GM23338 (cell line): Measurements from ENCODE around the gene AFAP1. TPM values are rescaled to one million over a fixed set of nuclear protein-coding genes. Genes with fewer than 3 reads are reported as not detected.

Experiments
- ATAC-seq: fragments of 200-7000 bp; cut with Tn5 transposase; 3 replicates; pipeline ENCODE4 v1.9.1; 2020
- DNase-seq: peaks from one replicate; pipeline ENCODE4 v3.0.0-alpha.2; 2015; ENCODE audit warnings: low spot score
- H2AFZ ChIP-seq: fragments of 200-600 bp; sonication (generic); 2 replicates; pipeline ENCODE4 v1.8.0; 2016; ENCODE audit warnings: antibody characterized with exemption, mild to moderate bottlenecking, moderate library complexity
- H3F3A ChIP-seq: fragments of 200-600 bp; sonication (generic); replicated peaks from 2 replicates; pipeline ENCODE4 v1.8.0; 2017; ENCODE audit warnings: antibody characterized with exemption, mixed run types, low read depth
- H3K27ac ChIP-seq: fragments of 200-600 bp; sonication (generic); 2 replicates; pipeline ENCODE4 v1.6.1; 2016; ENCODE audit warnings: low read depth
- H3K27me3 ChIP-seq: fragments of 200-600 bp; sonication (generic); 2 replicates; pipeline ENCODE4 v1.8.0; 2016; ENCODE audit warnings: mild to moderate bottlenecking, mixed run types, moderate library complexity; ENCODE audit not compliant: insufficient read depth
- H3K36me3 ChIP-seq: fragments of 200-600 bp; sonication (generic); 2 replicates; pipeline ENCODE4 v1.8.0; 2016; ENCODE audit warnings: mild to moderate bottlenecking; ENCODE audit not compliant: insufficient read depth
- H3K4me1 ChIP-seq: fragments of 200-600 bp; sonication (generic); 2 replicates; pipeline ENCODE4 v1.8.0; 2016; ENCODE audit warnings: mild to moderate bottlenecking, moderate library complexity; ENCODE audit not compliant: insufficient read depth
- H3K4me2 ChIP-seq: fragments of 200-600 bp; sonication (generic); 2 replicates; pipeline ENCODE4 v1.7.1; 2017; ENCODE audit warnings: mixed run types
- H3K4me3 ChIP-seq: fragments of 200-600 bp; sonication (generic); 2 replicates; pipeline ENCODE4 v1.6.1; 2016; ENCODE audit warnings: mixed run types
- H3K79me2 ChIP-seq: fragments of 200-600 bp; sonication (generic); replicated peaks from 2 replicates; pipeline ENCODE4 v1.8.0; 2017; ENCODE audit warnings: mild to moderate bottlenecking; ENCODE audit not compliant: insufficient read depth
- H3K9me2 ChIP-seq: fragments of 200-600 bp; sonication (generic); 2 replicates; pipeline ENCODE4 v1.8.0; 2017; ENCODE audit not compliant: insufficient read depth
- H4K20me1 ChIP-seq: fragments of 200-600 bp; sonication (generic); replicated peaks from 2 replicates; pipeline ENCODE4 v1.8.0; 2017; ENCODE audit warnings: mild to moderate bottlenecking; ENCODE audit not compliant: insufficient read depth
- H3K27ac Mint-ChIP-seq: 2 replicates; pipeline ENCODE4 v1.8.0; 2020; ENCODE audit warnings: inconsistent platforms, mild to moderate bottlenecking, moderate library complexity, mixed read lengths
- H3K27me3 Mint-ChIP-seq: 3 replicates; pipeline ENCODE4 v1.8.0; 2022; ENCODE audit warnings: low read depth, mild to moderate bottlenecking, moderate library complexity, mixed read lengths, inconsistent platforms; ENCODE audit not compliant: insufficient read depth, poor library complexity
- H3K36me3 Mint-ChIP-seq: 3 replicates; pipeline ENCODE4 v1.8.0; 2021; ENCODE audit warnings: low read depth, mild to moderate bottlenecking, inconsistent platforms, moderate library complexity, mixed read lengths
- H3K4me1 Mint-ChIP-seq: 3 replicates; pipeline ENCODE4 v1.8.0; 2020; ENCODE audit warnings: mild to moderate bottlenecking, inconsistent platforms, mixed read lengths
- H3K4me3 Mint-ChIP-seq: 3 replicates; pipeline ENCODE4 v1.8.0; 2021; ENCODE audit warnings: moderate library complexity, mild to moderate bottlenecking, inconsistent platforms, mixed read lengths
- H3K9me3 Mint-ChIP-seq: 3 replicates; pipeline ENCODE4 v1.8.0; 2020; ENCODE audit warnings: moderate library complexity, mild to moderate bottlenecking, inconsistent platforms, mixed read lengths
- CREB1 ChIP-seq: fragments of 250-450 bp; sonication (Bioruptor Pico); IDR thresholded peaks from 2 replicates; pipeline ENCODE4 v1.5.0; 2020; ENCODE audit warnings: low read depth, mild to moderate bottlenecking, moderate library complexity
- EZH2 ChIP-seq: fragments of 200-600 bp; sonication (generic); IDR thresholded peaks from one replicate; pipeline ENCODE4 v1.8.0; 2017; ENCODE audit warnings: antibody characterized with exemption, mild to moderate bottlenecking, low read depth; ENCODE audit not compliant: unreplicated experiment
- EZH2phosphoT487 ChIP-seq: fragments of 200-600 bp; sonication (generic); IDR thresholded peaks from one replicate; pipeline ENCODE4 v1.8.1; 2018; ENCODE audit warnings: antibody characterized with exemption; ENCODE audit not compliant: unreplicated experiment
- JUNB ChIP-seq: IDR thresholded peaks from one replicate; pipeline ENCODE4 v1.6.1; 2016; ENCODE audit warnings: antibody characterized with exemption; ENCODE audit not compliant: unreplicated experiment
- NANOG ChIP-seq: IDR thresholded peaks from 2 replicates; pipeline ENCODE4 v1.6.1; 2016; ENCODE audit warnings: antibody characterized with exemption, borderline replicate concordance
- POLR2AphosphoS5 ChIP-seq: IDR thresholded peaks from 2 replicates; pipeline ENCODE4 v1.6.1; 2016; ENCODE audit warnings: antibody characterized with exemption, low read depth
- STAT1 ChIP-seq: IDR thresholded peaks from one replicate; pipeline ENCODE4 v1.6.1; 2016; ENCODE audit warnings: antibody characterized with exemption; ENCODE audit not compliant: unreplicated experiment
- ZNF114 ChIP-seq: fragments of 250-450 bp; sonication (Bioruptor Pico); IDR thresholded peaks from 2 replicates; pipeline ENCODE4 v1.5.0; 2020; ENCODE audit warnings: mild to moderate bottlenecking, moderate library complexity
- ZNF331 ChIP-seq: fragments of 250-450 bp; sonication (Bioruptor Pico); IDR thresholded peaks from 2 replicates; pipeline ENCODE4 v1.5.0; 2020; ENCODE audit warnings: low read depth, mild to moderate bottlenecking, moderate library complexity
- polyA plus RNA-seq: library from polyadenylated mRNA; unstranded; fragments of >200 nt; fragmentation: Nextera tagmentation; extraction: Ambion mirVana; gene quantifications from 2 replicates; pipeline ENCODE4 v1.2.1, GENCODE V29; 2016
- total RNA-seq: library from RNA; depleted of rRNA; stranded (reverse); fragments of >200 nt; shearing (Covaris generic); gene quantifications from 2 replicates; pipeline ENCODE4 v1.2.3, GENCODE V29; 2014
- TF ChIP-seq, protein P1 (sequence below): IDR thresholded peaks from 2 replicates; pipeline ENCODE4 v1.6.1; 2016; ENCODE audit warnings: antibody characterized with exemption
- TF ChIP-seq, protein P2 (sequence below), 2 experiments: fragments of 200-600 bp in 1 of 2; sonication (generic) in 1 of 2; conservative IDR thresholded peaks; 2 replicates each; pipeline versions ENCODE4 v1.5.1 to v1.6.1; 2016 to 2017; ENCODE audit warnings: antibody characterized with exemption in 2 of 2, low read depth in 2 of 2, mild to moderate bottlenecking in 2 of 2, moderate library complexity in 1 of 2
- TF ChIP-seq, protein P3 (sequence below): IDR thresholded peaks from one replicate; pipeline ENCODE4 v1.6.1; 2018; ENCODE audit warnings: antibody characterized with exemption; ENCODE audit not compliant: unreplicated experiment

The AFAP1 gene
- total and polyA plus RNA-seq, 2 experiments from 2014 or later, result 6.5 to 21.5 TPM

DNA sequence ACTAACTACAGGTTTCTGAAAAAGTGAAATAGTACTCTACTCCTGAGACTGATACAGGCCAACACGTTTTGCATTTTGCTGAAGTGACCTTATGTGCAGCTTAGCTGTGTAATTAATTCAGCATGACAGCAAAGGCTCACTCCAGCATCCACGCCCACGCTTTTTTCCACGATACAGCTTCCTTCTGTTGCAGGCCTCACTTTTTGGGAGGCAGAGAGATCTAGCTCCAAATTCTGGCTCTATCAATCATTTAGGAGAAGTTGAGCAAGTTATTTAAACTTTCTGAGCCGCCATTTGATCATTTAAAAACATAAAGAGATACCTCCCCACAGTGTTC, 160.3 kb downstream of the AFAP1 start:
- ATAC-seq, result no peak
- Mint-ChIP-seq H3K9me3 (no peaks in the 10 kb centered on the region), H3K4me1 (peaks cover 13% of the 10 kb centered on the region)

DNA sequence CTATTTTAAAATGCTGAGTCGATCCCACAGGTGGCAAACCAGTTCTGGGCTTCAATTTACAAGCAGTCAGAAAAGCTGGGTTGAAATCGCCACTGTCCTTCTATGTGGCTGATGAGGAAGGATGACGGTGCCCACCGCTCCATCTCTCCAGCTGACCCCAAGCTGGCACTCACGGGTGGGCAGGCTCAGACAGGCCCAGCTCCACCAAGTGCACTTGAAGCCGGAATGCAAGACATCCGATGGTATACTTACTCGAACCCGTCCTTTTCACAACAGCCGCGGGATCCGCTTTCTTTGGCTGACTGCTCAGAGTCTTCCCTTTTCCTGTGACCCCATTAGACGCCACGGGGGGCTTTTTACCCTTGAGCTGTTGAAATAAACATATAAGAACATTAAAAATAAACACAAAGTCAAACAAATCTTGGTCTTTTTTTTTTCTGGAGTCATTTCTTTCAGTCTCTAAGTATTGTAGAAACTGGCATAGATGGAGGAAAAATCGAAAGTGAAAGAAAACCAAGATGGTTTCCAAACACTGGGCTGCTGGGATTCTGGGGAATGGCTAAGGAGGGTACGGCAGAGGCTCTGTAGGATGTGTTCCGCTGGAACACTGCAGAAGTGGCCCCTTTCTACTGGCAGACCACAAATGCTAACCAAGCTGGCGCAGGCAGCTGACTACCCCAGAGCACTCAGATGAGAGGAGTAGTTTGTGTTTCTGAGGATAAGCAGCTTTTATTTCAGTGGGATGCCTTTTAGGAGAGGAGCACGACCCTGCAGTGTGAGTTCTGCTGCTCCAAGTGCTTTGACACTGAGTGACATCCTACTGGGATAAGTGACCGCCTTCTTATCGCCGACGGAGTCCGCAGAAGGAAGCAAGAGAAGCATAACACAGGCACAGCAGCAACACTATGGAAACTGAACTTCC, 160.9 kb downstream of the AFAP1 start:
- no peak overlapping the region for H3K4me3 ChIP-seq
- H3K27ac Mint-ChIP-seq, result no peak overlapping the region
- H3K9me2 ChIP-seq, result no peaks in the 10 kb centered on the region
- H3K36me3 ChIP-seq, result peaks cover 7% of the 10 kb centered on the region
- ATAC-seq, result no peak
- peaks cover 6% of the 10 kb centered on the region; the same call in 1 of the 2 replicates for H3K4me1 ChIP-seq
- peaks cover 13% of the 10 kb centered on the region for H3K4me1 Mint-ChIP-seq
- H3K27me3 ChIP-seq, result no peaks in the 10 kb centered on the region
- H3K9me3 Mint-ChIP-seq, result no peaks in the 10 kb centered on the region
- no peak overlapping the region for H2AFZ ChIP-seq
- H3K4me3 Mint-ChIP-seq, result no peak overlapping the region
- H3K79me2 ChIP-seq, result no peaks in the 10 kb centered on the region
- no peak overlapping the region for H3K27ac ChIP-seq
- no peak overlapping the region for H3K4me2 ChIP-seq
- no peak for DNase-seq
- H3K27me3 Mint-ChIP-seq, result peaks cover 8% of the 10 kb centered on the region
- H3F3A ChIP-seq, result no peaks in the 10 kb centered on the region
- H4K20me1 ChIP-seq, result no peaks in the 10 kb centered on the region; the same call in 1 of the 2 replicates
- H3K36me3 Mint-ChIP-seq, result peaks cover 18% of the 10 kb centered on the region
- TF ChIP-seq EZH2 (no peak), ZNF331 (CRISPR knock-in tag) (no peak), NANOG (no peak), JUNB (no peak), EZH2phosphoT487 (no peak), ZNF114 (no peak), CREB1 (CRISPR knock-in tag) (no peak)
- TF ChIP-seq, protein P1, sequence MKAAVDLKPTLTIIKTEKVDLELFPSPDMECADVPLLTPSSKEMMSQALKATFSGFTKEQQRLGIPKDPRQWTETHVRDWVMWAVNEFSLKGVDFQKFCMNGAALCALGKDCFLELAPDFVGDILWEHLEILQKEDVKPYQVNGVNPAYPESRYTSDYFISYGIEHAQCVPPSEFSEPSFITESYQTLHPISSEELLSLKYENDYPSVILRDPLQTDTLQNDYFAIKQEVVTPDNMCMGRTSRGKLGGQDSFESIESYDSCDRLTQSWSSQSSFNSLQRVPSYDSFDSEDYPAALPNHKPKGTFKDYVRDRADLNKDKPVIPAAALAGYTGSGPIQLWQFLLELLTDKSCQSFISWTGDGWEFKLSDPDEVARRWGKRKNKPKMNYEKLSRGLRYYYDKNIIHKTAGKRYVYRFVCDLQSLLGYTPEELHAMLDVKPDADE, result no peak
- TF ChIP-seq, protein P2, sequence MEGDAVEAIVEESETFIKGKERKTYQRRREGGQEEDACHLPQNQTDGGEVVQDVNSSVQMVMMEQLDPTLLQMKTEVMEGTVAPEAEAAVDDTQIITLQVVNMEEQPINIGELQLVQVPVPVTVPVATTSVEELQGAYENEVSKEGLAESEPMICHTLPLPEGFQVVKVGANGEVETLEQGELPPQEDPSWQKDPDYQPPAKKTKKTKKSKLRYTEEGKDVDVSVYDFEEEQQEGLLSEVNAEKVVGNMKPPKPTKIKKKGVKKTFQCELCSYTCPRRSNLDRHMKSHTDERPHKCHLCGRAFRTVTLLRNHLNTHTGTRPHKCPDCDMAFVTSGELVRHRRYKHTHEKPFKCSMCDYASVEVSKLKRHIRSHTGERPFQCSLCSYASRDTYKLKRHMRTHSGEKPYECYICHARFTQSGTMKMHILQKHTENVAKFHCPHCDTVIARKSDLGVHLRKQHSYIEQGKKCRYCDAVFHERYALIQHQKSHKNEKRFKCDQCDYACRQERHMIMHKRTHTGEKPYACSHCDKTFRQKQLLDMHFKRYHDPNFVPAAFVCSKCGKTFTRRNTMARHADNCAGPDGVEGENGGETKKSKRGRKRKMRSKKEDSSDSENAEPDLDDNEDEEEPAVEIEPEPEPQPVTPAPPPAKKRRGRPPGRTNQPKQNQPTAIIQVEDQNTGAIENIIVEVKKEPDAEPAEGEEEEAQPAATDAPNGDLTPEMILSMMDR (conservative IDR thresholded peaks at IDR 0.05; ENCODE audit: low read depth in 2 of 2), result no peak
- TF ChIP-seq, protein P3, sequence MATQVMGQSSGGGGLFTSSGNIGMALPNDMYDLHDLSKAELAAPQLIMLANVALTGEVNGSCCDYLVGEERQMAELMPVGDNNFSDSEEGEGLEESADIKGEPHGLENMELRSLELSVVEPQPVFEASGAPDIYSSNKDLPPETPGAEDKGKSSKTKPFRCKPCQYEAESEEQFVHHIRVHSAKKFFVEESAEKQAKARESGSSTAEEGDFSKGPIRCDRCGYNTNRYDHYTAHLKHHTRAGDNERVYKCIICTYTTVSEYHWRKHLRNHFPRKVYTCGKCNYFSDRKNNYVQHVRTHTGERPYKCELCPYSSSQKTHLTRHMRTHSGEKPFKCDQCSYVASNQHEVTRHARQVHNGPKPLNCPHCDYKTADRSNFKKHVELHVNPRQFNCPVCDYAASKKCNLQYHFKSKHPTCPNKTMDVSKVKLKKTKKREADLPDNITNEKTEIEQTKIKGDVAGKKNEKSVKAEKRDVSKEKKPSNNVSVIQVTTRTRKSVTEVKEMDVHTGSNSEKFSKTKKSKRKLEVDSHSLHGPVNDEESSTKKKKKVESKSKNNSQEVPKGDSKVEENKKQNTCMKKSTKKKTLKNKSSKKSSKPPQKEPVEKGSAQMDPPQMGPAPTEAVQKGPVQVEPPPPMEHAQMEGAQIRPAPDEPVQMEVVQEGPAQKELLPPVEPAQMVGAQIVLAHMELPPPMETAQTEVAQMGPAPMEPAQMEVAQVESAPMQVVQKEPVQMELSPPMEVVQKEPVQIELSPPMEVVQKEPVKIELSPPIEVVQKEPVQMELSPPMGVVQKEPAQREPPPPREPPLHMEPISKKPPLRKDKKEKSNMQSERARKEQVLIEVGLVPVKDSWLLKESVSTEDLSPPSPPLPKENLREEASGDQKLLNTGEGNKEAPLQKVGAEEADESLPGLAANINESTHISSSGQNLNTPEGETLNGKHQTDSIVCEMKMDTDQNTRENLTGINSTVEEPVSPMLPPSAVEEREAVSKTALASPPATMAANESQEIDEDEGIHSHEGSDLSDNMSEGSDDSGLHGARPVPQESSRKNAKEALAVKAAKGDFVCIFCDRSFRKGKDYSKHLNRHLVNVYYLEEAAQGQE, result no peak

More for the DNA sequence above, 160.3 kb downstream of the AFAP1 start:
- TF ChIP-seq EZH2 (no peak), STAT1 (no peak), CREB1 (CRISPR knock-in tag) (no peak), NANOG (no peak), POLR2AphosphoS5 (no peak), JUNB (no peak)
- TF ChIP-seq, protein P2 (conservative IDR thresholded peaks at IDR 0.05; ENCODE audit: low read depth in 2 of 2), result no peak
- no peak for DNase-seq
- peaks cover 7% of the 10 kb centered on the region for H3K36me3 ChIP-seq
- H3K79me2 ChIP-seq, result no peaks in the 10 kb centered on the region
- no peak overlapping the region for H3K4me3 Mint-ChIP-seq
- H3K27me3 Mint-ChIP-seq, result peaks cover 7% of the 10 kb centered on the region
- no peak overlapping the region for H2AFZ ChIP-seq
- H3K9me2 ChIP-seq, result no peaks in the 10 kb centered on the region
- H3K27ac Mint-ChIP-seq, result no peak overlapping the region
- H4K20me1 ChIP-seq, result no peaks in the 10 kb centered on the region; the same call in 1 of the 2 replicates
- H3F3A ChIP-seq, result no peaks in the 10 kb centered on the region
- no peak overlapping the region for H3K27ac ChIP-seq
- no peak overlapping the region for H3K4me2 ChIP-seq
- H3K4me3 ChIP-seq, result no peak overlapping the region
- H3K4me1 ChIP-seq, result peaks cover 6% of the 10 kb centered on the region; the same call in 1 of the 2 replicates
- H3K36me3 Mint-ChIP-seq, result peaks cover 14% of the 10 kb centered on the region
- no peaks in the 10 kb centered on the region for H3K27me3 ChIP-seq
